Measurements from ENCODE around the gene COL19A1.

GRCh38 chr6:69887714-69888345 is 21.5 kb downstream of the COL19A1 start:
- TF ChIP-seq CTCF (conservative IDR thresholded peaks at IDR 0.05; ENCODE audit: low read length) (no peak), EZH2phosphoT487 (IDR thresholded peaks at IDR 0.05; ENCODE audit: borderline replicate concordance, low read depth, low read length) (no peak)
